RWPE1 (cell line): ENCODE data around the gene PTPRC.

Experiments
- CTCF ChIA-PET: fragments of 350-600 bp; sonication (Branson Sonifier 250); formaldehyde crosslinking; extraction: SDS; loops from one replicate; lab custom pipeline; 2021; lab: Yijun Ruan, JAX
- POLR2A ChIA-PET: fragments of 400-600 bp; formaldehyde crosslinking; extraction: SDS; loops from one replicate; lab custom pipeline; 2020; ENCODE audit warnings: antibody characterized with exemption; ENCODE audit not compliant: low non-redundant PET; lab: Yijun Ruan, JAX
- DNase-seq: peaks from one replicate; pipeline ENCODE4 v3.0.0; 2012; ENCODE audit warnings: low spot score
- H3K27ac ChIP-seq: fragments of 450-650 bp; 2 replicates; pipeline ENCODE4 v1.5.1; 2017
- TF ChIP-seq, protein P1 (sequence below): fragments of 450-650 bp; conservative IDR thresholded peaks from 2 replicates; pipeline ENCODE4 v1.5.1; 2017; ENCODE audit warnings: low read depth, mild to moderate bottlenecking

Gene PTPRC

DNA sequence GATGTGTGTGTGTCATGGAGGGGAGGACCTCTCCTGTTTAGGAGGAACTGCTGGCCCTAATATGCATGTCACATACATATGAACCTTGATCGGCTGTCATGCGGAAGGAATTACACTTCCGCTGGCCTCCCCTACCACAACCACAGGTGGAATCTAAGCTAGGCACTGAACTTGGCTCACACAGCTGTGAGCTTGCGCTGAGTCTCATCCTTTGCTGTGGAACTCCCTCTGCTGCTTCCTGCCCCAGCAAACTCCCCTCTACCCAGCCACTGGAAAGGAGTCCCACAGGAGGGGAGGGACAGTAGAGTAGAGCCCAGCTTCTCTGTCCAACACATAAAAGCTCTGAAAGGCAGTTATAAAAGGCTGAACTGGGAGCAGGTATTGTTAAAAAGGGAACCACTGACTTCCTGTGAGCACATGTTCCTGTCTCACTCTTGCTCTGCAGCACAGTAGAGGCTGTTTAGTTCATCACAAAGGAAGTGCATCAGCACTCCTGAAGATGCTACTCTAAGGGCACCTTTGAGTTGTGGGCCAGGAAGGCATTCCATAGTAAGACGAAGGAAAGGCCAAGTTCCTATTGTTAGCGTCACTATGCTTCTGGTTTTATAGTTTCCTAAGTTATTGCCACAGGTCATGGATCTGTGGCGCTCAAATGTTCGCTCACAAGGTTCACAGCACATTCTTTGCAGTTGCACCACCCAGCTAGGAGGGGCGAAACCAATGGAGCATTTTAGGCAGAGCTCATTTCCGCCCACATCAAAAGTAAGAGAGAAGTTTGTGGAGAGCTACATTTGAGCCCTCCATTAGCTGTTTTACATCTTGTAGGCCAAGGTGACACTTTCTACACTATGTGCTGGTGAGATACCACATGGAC lies 17.7 kb upstream of the PTPRC start:
- TF ChIP-seq, protein P1, sequence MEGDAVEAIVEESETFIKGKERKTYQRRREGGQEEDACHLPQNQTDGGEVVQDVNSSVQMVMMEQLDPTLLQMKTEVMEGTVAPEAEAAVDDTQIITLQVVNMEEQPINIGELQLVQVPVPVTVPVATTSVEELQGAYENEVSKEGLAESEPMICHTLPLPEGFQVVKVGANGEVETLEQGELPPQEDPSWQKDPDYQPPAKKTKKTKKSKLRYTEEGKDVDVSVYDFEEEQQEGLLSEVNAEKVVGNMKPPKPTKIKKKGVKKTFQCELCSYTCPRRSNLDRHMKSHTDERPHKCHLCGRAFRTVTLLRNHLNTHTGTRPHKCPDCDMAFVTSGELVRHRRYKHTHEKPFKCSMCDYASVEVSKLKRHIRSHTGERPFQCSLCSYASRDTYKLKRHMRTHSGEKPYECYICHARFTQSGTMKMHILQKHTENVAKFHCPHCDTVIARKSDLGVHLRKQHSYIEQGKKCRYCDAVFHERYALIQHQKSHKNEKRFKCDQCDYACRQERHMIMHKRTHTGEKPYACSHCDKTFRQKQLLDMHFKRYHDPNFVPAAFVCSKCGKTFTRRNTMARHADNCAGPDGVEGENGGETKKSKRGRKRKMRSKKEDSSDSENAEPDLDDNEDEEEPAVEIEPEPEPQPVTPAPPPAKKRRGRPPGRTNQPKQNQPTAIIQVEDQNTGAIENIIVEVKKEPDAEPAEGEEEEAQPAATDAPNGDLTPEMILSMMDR: no peak
- ChIA-PET POLR2A (no interaction called here), CTCF (interaction anchor here (0.6 to 1.1 kb wide), 3 partner anchors 39 to 466 kb away, joined by 3 read pairs; no protein-coding TSS in a partner anchor)
- no peak for DNase-seq
- H3K27ac ChIP-seq: no peak overlapping the region

DNA sequence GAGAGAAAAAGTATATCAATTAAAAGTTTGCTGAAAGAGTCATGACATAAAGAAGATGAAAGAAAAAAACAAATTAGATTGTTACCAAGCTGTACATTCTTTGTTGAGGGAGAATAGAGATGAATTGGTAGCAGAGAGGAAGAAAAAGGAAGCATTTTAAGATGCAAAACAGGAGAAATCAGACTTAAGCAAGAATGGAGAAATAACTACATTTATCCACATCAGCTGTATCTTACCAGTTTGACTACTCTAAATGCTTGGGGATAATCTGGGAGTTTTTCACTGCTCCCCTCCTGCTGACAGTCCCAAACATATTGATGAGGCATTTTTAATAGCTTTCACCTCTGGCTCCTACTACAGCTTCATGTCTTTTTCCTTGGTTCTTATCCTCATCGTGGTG lies 16.8 kb upstream of the PTPRC start:
- ChIA-PET CTCF (no interaction called here), POLR2A (no interaction called here)
- no peak overlapping the region for H3K27ac ChIP-seq
- no peak for DNase-seq
- TF ChIP-seq, protein P1: no peak

DNA sequence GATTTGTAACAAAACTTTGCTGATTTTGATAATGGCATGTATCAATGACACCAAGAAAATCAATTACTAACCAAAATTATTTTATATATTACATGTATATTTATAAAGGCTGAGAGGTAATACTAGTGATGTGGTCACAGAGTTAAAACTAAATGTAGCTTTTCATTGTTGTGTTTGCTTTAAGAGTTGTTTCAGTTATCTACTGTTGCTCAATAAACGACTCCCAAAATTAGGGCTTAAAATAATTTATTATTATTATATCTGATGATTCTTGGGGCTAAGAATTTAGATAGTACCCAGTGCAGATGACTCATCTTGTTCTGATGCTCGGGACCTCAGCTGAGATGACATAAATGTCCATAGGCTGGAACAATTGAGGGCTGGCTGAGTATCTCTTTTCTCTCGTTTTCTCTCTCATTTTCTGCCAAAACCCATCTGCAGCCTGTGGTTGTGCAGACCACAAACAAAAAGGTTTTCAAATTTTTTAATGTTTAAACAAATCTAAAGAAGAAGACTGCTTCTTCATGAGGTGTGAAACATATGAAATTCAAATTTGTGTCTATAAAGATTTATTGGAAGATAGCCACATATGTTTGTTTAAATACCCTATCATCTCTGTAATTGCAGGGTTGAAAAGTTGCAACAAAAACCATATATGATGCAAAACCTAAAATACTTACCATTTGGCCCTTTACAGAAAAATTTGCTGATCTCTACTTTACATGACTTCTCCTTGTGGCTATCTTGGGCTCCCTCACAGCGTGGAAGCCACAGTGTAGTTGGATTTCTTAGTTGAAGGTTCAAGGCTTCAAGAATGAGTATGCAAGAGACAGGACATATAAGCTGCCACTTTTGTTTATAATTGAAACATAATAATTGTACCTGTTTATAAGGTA lies 14.8 kb upstream of the PTPRC start:
- no peak overlapping the region for H3K27ac ChIP-seq
- ChIA-PET CTCF (no interaction called here), POLR2A (no interaction called here)
- DNase-seq: no peak
- TF ChIP-seq, protein P1: no peak

DNA sequence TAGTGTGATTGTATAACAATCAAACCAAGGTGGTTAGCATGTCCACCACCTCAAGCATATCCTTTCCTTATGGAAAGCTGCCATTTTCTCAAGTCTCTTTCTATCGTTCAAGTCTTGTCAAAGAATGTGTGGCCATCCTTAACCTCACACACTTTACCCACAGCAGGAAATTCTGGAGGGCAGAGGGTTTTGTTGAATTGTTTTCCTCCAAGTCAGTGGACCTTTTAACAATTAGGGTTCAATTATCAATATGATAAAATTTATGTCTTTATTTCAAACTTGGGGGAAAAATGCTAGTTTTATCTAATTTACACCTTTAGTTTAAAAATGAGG lies 14.2 kb upstream of the PTPRC start:
- no peak overlapping the region for H3K27ac ChIP-seq
- POLR2A ChIA-PET: no interaction called here
- CTCF ChIA-PET: interaction anchor here (0.6 kb wide), 1 partner anchor 1114 kb away, joined by 3 read pairs; no protein-coding TSS in a partner anchor
- TF ChIP-seq, protein P1: no peak
- no peak for DNase-seq

DNA sequence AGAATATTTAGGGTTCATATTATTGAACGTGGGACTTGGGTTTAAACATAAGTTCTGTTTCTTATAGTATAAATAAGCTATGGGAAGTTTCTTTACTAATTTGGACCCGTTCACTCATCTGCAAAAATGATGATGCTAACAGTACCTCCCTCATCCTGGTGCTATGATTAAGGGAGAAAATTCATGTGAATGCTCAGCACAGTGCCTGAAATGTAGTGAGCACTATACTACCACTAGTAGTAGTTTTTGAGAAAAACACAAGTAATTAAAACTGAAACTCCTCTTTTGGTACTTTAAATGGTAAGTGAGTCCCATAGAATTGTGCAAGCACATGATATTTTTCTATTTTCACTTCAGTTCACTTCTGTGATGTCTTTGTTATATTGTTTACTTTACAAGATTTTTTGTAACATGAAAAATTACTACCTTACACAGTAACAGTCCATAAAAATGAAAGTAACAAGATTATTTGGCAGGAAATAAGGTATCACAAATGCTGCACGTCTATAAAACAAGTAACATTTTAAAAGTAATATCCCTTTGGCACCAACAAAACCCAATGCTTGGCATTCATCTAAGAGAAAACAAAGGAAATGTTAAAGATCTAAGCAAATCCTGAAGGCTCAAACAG lies 11.3 kb upstream of the PTPRC start:
- TF ChIP-seq, protein P1: no peak
- H3K27ac ChIP-seq: no peak overlapping the region
- DNase-seq: no peak
- CTCF ChIA-PET: interaction anchor here (0.7 kb wide), 1 partner anchor 17 kb away, joined by 3 read pairs; no protein-coding TSS in a partner anchor
- POLR2A ChIA-PET: no interaction called here

DNA sequence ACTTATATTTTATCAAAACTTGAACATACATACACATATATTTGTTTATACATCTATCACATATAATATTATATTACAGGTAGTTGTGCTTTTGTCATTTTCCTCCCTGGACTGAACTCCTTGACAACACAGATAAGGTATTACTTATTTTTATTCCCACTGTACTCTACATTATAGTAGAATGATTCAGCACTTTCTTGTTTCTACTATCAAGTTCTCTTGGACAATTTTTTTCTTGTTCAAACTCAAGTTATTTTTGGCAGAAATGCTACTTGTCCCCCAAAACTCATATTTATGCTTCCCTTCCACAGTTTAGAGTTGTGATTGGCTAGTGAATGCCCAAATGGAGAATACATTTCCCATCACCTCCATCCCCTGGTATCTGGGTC lies 10.8 kb upstream of the PTPRC start:
- CTCF ChIA-PET: no interaction called here
- POLR2A ChIA-PET: no interaction called here
- H3K27ac ChIP-seq: no peak overlapping the region
- TF ChIP-seq, protein P1: no peak
- no peak for DNase-seq
